Measurements from ENCODE around the gene HADHB.

Gene HADHB

DNA sequence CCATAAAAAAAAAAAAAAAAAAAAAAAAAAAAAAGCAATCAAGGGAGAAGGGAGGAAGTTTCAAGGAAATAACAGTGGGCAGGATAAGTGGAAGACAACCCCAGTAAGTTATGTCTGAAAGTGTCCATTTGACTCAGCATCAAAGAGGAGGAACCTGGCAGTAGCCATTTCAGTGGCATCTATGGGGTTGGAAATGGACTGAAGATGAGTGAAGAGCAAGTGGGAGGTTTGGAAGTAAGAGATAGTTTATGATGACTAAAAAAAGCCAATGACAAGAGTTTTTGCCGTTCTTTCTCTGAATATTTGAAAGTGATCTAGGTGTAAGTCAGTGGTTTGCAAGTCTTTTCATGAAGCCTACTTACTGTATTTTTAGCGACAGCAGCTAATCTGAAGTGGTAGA lies 92.0 kb downstream of the HADHB start:
- H3K27ac Mint-ChIP-seq = no peak overlapping the region
- DNase-seq (ENCODE audit: low spot score in 2 of 2) = no peak
- H3K27me3 Mint-ChIP-seq = no peaks in the 10 kb centered on the region
- no peak for ATAC-seq (ENCODE audit: low read depth)
- no peaks in the 10 kb centered on the region for H3K36me3 Mint-ChIP-seq
- no peak overlapping the region for H3K4me3 Mint-ChIP-seq
- no peaks in the 10 kb centered on the region for H3K9me3 Mint-ChIP-seq
- H3K4me1 Mint-ChIP-seq = no peaks in the 10 kb centered on the region

DNA sequence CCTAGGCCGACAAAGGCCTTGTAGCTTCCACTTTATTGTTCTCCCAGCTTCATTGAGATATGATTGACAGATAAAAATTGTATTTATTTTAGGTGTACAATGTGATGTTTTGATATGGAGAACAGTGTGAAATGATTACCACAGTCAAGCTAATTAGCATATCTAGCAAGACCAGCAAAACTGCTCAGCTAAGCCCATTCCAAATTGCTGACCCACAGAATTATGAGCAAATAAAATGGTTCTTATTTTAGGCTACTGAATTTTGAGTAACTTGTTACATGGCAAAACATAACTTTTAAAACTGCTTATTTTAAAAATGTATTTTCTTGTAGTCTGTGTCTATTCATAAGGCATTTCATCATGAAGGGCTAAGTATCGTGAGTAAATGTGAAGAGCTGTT lies 92.6 kb downstream of the HADHB start:
- H3K9me3 Mint-ChIP-seq = no peaks in the 10 kb centered on the region
- no peak overlapping the region for H3K4me3 Mint-ChIP-seq
- H3K27ac Mint-ChIP-seq = no peak overlapping the region
- ATAC-seq (ENCODE audit: low read depth) (no peak), DNase-seq (ENCODE audit: low spot score in 2 of 2) (no peak)
- no peaks in the 10 kb centered on the region for H3K4me1 Mint-ChIP-seq
- no peaks in the 10 kb centered on the region for H3K36me3 Mint-ChIP-seq
- no peaks in the 10 kb centered on the region for H3K27me3 Mint-ChIP-seq
